ENCODE measurements around the gene GRPR.

GRPR gene

GRCh38 chrX:16138108-16138427, 14.7 kb downstream of the GRPR start:
- no peaks in the 10 kb centered on the region for H3K4me1 ChIP-seq (ENCODE audit: control insufficient read depth, low read depth, low read length)
- H4K5ac ChIP-seq (ENCODE audit: low read length), result no peak overlapping the region
- H3K4ac ChIP-seq (ENCODE audit: low read depth, low read length), result no peak overlapping the region
- H3K4me3 ChIP-seq (ENCODE audit: low read length), result no peak overlapping the region
- H3K56ac ChIP-seq (ENCODE audit: low read length), result no peak overlapping the region
- no peak overlapping the region for H3K18ac ChIP-seq (ENCODE audit: low read length)
- DNase-seq, result peak; percentile 48
- no peaks in the 10 kb centered on the region for H3K36me3 ChIP-seq (ENCODE audit: control insufficient read depth, insufficient read depth, low read length)
- no peaks in the 10 kb centered on the region for H3K27me3 ChIP-seq (ENCODE audit: insufficient read depth, low read length, poor library complexity)
- H3K23ac ChIP-seq (ENCODE audit: low read length), result no peak overlapping the region
- H4K8ac ChIP-seq (ENCODE audit: low read depth, low read length), result no peak overlapping the region
- no peaks in the 10 kb centered on the region for H3K79me1 ChIP-seq (ENCODE audit: low read length)
- no peak overlapping the region for H2BK120ac ChIP-seq (ENCODE audit: low read depth, low read length)
- no CpG with 5 or more reads among the region's 1 CpG for WGBS (ENCODE audit: extremely low coverage, insufficient coverage, low lambda C conversion rate)
- no peak overlapping the region for H2BK5ac ChIP-seq (ENCODE audit: low read length)
- no peak overlapping the region for H2AK5ac ChIP-seq (ENCODE audit: low read length)
- no peaks in the 10 kb centered on the region for H3K79me2 ChIP-seq (ENCODE audit: control insufficient read depth, insufficient read depth, low read length)
- H3K27ac ChIP-seq (ENCODE audit: low read depth, low read length), result no peak overlapping the region
- no peak overlapping the region for H2BK15ac ChIP-seq (replicated peaks; ENCODE audit: low read depth)
- H3K4me2 ChIP-seq (ENCODE audit: low read length), result no peak overlapping the region
- H3K9ac ChIP-seq (ENCODE audit: low read length), result no peak overlapping the region

GRCh38 chrX:16140448-16140847, 17.1 kb downstream of the GRPR start:
- no peak for DNase-seq
- no peak overlapping the region for H2BK15ac ChIP-seq (replicated peaks; ENCODE audit: low read depth)
- no peaks in the 10 kb centered on the region for H3K4me1 ChIP-seq (ENCODE audit: control insufficient read depth, low read depth, low read length)
- H3K9ac ChIP-seq (ENCODE audit: low read length), result no peak overlapping the region
- H4K5ac ChIP-seq (ENCODE audit: low read length), result no peak overlapping the region
- WGBS (ENCODE audit: extremely low coverage, insufficient coverage, low lambda C conversion rate), result no CpG with 5 or more reads among the region's 4 CpGs
- no peaks in the 10 kb centered on the region for H3K36me3 ChIP-seq (ENCODE audit: control insufficient read depth, insufficient read depth, low read length)
- no peaks in the 10 kb centered on the region for H3K79me1 ChIP-seq (ENCODE audit: low read length)
- no peaks in the 10 kb centered on the region for H3K27me3 ChIP-seq (ENCODE audit: insufficient read depth, low read length, poor library complexity)
- H3K56ac ChIP-seq (ENCODE audit: low read length), result no peak overlapping the region
- H3K18ac ChIP-seq (ENCODE audit: low read length), result no peak overlapping the region
- no peak overlapping the region for H2BK120ac ChIP-seq (ENCODE audit: low read depth, low read length)
- no peak overlapping the region for H2AK5ac ChIP-seq (ENCODE audit: low read length)
- H3K79me2 ChIP-seq (ENCODE audit: control insufficient read depth, insufficient read depth, low read length), result no peaks in the 10 kb centered on the region
- no peak overlapping the region for H2BK5ac ChIP-seq (ENCODE audit: low read length)
- peak overlapping the region; percentile 55 for H3K4ac ChIP-seq (ENCODE audit: low read depth, low read length)
- no peak overlapping the region for H3K27ac ChIP-seq (ENCODE audit: low read depth, low read length)
- no peak overlapping the region for H3K23ac ChIP-seq (ENCODE audit: low read length)
- H3K4me3 ChIP-seq (ENCODE audit: low read length), result no peak overlapping the region
- no peak overlapping the region for H3K4me2 ChIP-seq (ENCODE audit: low read length)
- no peak overlapping the region for H4K8ac ChIP-seq (ENCODE audit: low read depth, low read length)

- H3K56ac ChIP-seq (ENCODE audit: low read length), result no peak overlapping the region
- no peak overlapping the region for H3K23ac ChIP-seq (ENCODE audit: low read length)
- no peak overlapping the region for H3K4me2 ChIP-seq (ENCODE audit: low read length)
- no peak overlapping the region for H2AK5ac ChIP-seq (ENCODE audit: low read length)
- no peak overlapping the region for H3K18ac ChIP-seq (ENCODE audit: low read length)
- H3K9ac ChIP-seq (ENCODE audit: low read length), result no peak overlapping the region
- no peak overlapping the region for H3K27ac ChIP-seq (ENCODE audit: low read depth, low read length)
- no peaks in the 10 kb centered on the region for H3K27me3 ChIP-seq (ENCODE audit: insufficient read depth, low read length, poor library complexity)
- H3K4ac ChIP-seq (ENCODE audit: low read depth, low read length), result no peak overlapping the region
- no peak overlapping the region for H2BK15ac ChIP-seq (replicated peaks; ENCODE audit: low read depth)
- H3K4me3 ChIP-seq (ENCODE audit: low read length), result no peak overlapping the region
- no peak for DNase-seq
- H3K36me3 ChIP-seq (ENCODE audit: control insufficient read depth, insufficient read depth, low read length), result no peaks in the 10 kb centered on the region
- no peaks in the 10 kb centered on the region for H3K79me2 ChIP-seq (ENCODE audit: control insufficient read depth, insufficient read depth, low read length)
- H2BK120ac ChIP-seq (ENCODE audit: low read depth, low read length), result no peak overlapping the region
- no peak overlapping the region for H2BK5ac ChIP-seq (ENCODE audit: low read length)
- no peak overlapping the region for H4K8ac ChIP-seq (ENCODE audit: low read depth, low read length)
- H3K4me1 ChIP-seq (ENCODE audit: control insufficient read depth, low read depth, low read length), result no peaks in the 10 kb centered on the region
- no peak overlapping the region for H4K5ac ChIP-seq (ENCODE audit: low read length)
- H3K79me1 ChIP-seq (ENCODE audit: low read length), result no peaks in the 10 kb centered on the region
Observed at GRCh38 chrX:16140983-16141382, 17.6 kb downstream of the GRPR start.

GRCh38 chrX:16141422-16142245, 18.3 kb downstream of the GRPR start:
- Histone ChIP-seq H3K23ac (ENCODE audit: low read length) (no peak overlapping the region), H3K79me1 (ENCODE audit: low read length) (no peaks in the 10 kb centered on the region), H3K4me1 (ENCODE audit: control insufficient read depth, low read depth, low read length) (no peaks in the 10 kb centered on the region), H4K8ac (ENCODE audit: low read depth, low read length) (no peak overlapping the region), H3K18ac (ENCODE audit: low read length) (no peak overlapping the region), H2AK5ac (ENCODE audit: low read length) (no peak overlapping the region), H3K56ac (ENCODE audit: low read length) (no peak overlapping the region), H3K9ac (ENCODE audit: low read length) (no peak overlapping the region), H2BK5ac (ENCODE audit: low read length) (no peak overlapping the region), H3K4me3 (ENCODE audit: low read length) (no peak overlapping the region), H3K4me2 (ENCODE audit: low read length) (no peak overlapping the region), H4K5ac (ENCODE audit: low read length) (no peak overlapping the region), H3K27me3 (ENCODE audit: insufficient read depth, low read length, poor library complexity) (no peaks in the 10 kb centered on the region), H3K79me2 (ENCODE audit: control insufficient read depth, insufficient read depth, low read length) (no peaks in the 10 kb centered on the region), H2BK120ac (ENCODE audit: low read depth, low read length) (no peak overlapping the region), H2BK15ac (replicated peaks; ENCODE audit: low read depth) (no peak overlapping the region), H3K36me3 (ENCODE audit: control insufficient read depth, insufficient read depth, low read length) (no peaks in the 10 kb centered on the region), H3K27ac (ENCODE audit: low read depth, low read length) (no peak overlapping the region), H3K4ac (ENCODE audit: low read depth, low read length) (no peak overlapping the region)
- DNase-seq, result no peak
- WGBS (ENCODE audit: extremely low coverage, insufficient coverage, low lambda C conversion rate), result no CpG with 5 or more reads among the region's 4 CpGs

DNA sequence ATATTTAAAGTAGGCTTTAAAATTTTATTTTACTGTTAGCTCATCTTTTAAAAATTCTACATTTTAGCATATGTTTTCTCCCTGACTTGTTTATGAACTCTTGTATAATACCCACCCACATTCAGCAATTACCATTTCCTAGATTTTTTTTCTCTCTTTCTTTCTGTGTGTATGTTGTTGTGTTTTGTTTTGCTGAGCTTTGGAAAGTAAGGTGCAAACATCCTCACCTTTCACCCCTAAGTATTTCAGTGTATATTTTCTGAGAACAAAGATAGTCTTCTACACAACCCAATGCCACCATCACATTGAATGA, 18.8 kb downstream of the GRPR start:
- Histone ChIP-seq H3K27ac (ENCODE audit: low read depth, low read length) (no peak overlapping the region), H3K23ac (ENCODE audit: low read length) (no peak overlapping the region), H3K4me1 (ENCODE audit: control insufficient read depth, low read depth, low read length) (no peaks in the 10 kb centered on the region), H3K18ac (ENCODE audit: low read length) (no peak overlapping the region), H2AK5ac (ENCODE audit: low read length) (no peak overlapping the region), H3K4ac (ENCODE audit: low read depth, low read length) (no peak overlapping the region), H3K4me3 (ENCODE audit: low read length) (no peak overlapping the region), H3K9ac (ENCODE audit: low read length) (no peak overlapping the region), H4K5ac (ENCODE audit: low read length) (no peak overlapping the region), H3K79me1 (ENCODE audit: low read length) (no peaks in the 10 kb centered on the region), H3K56ac (ENCODE audit: low read length) (no peak overlapping the region), H3K4me2 (ENCODE audit: low read length) (no peak overlapping the region), H3K27me3 (ENCODE audit: insufficient read depth, low read length, poor library complexity) (no peaks in the 10 kb centered on the region), H2BK5ac (ENCODE audit: low read length) (no peak overlapping the region), H4K8ac (ENCODE audit: low read depth, low read length) (no peak overlapping the region), H2BK120ac (ENCODE audit: low read depth, low read length) (no peak overlapping the region), H3K36me3 (ENCODE audit: control insufficient read depth, insufficient read depth, low read length) (no peaks in the 10 kb centered on the region), H3K79me2 (ENCODE audit: control insufficient read depth, insufficient read depth, low read length) (no peaks in the 10 kb centered on the region), H2BK15ac (replicated peaks; ENCODE audit: low read depth) (no peak overlapping the region)
- no peak for DNase-seq

GRCh38 chrX:16143968-16144367, 20.6 kb downstream of the GRPR start:
- H2BK15ac ChIP-seq (replicated peaks; ENCODE audit: low read depth), result no peak overlapping the region
- no peaks in the 10 kb centered on the region for H3K36me3 ChIP-seq (ENCODE audit: control insufficient read depth, insufficient read depth, low read length)
- H2BK120ac ChIP-seq (ENCODE audit: low read depth, low read length), result no peak overlapping the region

More at GRCh38 chrX:16143968-16144367, 20.6 kb downstream of the GRPR start:
- H4K8ac ChIP-seq (ENCODE audit: low read depth, low read length), result no peak overlapping the region
- H3K27ac ChIP-seq (ENCODE audit: low read depth, low read length), result no peak overlapping the region
- H3K79me1 ChIP-seq (ENCODE audit: low read length), result no peaks in the 10 kb centered on the region
- no peak overlapping the region for H3K18ac ChIP-seq (ENCODE audit: low read length)
- H3K4me2 ChIP-seq (ENCODE audit: low read length), result no peak overlapping the region
- no peak overlapping the region for H3K9ac ChIP-seq (ENCODE audit: low read length)
- H3K4me1 ChIP-seq (ENCODE audit: control insufficient read depth, low read depth, low read length), result no peaks in the 10 kb centered on the region
- no peaks in the 10 kb centered on the region for H3K79me2 ChIP-seq (ENCODE audit: control insufficient read depth, insufficient read depth, low read length)
- no peak overlapping the region for H3K56ac ChIP-seq (ENCODE audit: low read length)
- no peak overlapping the region for H4K5ac ChIP-seq (ENCODE audit: low read length)
- DNase-seq, result no peak
- H3K23ac ChIP-seq (ENCODE audit: low read length), result no peak overlapping the region
- H3K4ac ChIP-seq (ENCODE audit: low read depth, low read length), result no peak overlapping the region
- no peak overlapping the region for H2BK5ac ChIP-seq (ENCODE audit: low read length)
- H2AK5ac ChIP-seq (ENCODE audit: low read length), result no peak overlapping the region
- no peak overlapping the region for H3K4me3 ChIP-seq (ENCODE audit: low read length)
- no peaks in the 10 kb centered on the region for H3K27me3 ChIP-seq (ENCODE audit: insufficient read depth, low read length, poor library complexity)

All from mesendoderm (in vitro differentiated cells).